AG20443 (cell line): Measurements from ENCODE around the gene MDM4.

Experiments used
- DNase-seq: peaks from one replicate; pipeline ENCODE4 v3.0.0; 2012; ENCODE audit warnings: low spot score, mixed read lengths

MDM4 gene

GRCh38 chr1:204493145-204493983 lies 22.8 kb upstream of the MDM4 start:
- DNase-seq: peak; percentile 83

- DNase-seq: no peak
These were observed 22.3 kb upstream of the MDM4 start for GRCh38 chr1:204493984-204494280.

GRCh38 chr1:204494281-204495077 lies 21.7 kb upstream of the MDM4 start, which contains the start of gene PIK3C2B:
Gene PIK3C2B, minus strand, starts transcription at chr1:204494805. Its CDS starts 25,003 bp downstream, at chr1:204469802.
- DNase-seq: peak; percentile 94

- DNase-seq: no peak
These were observed 21.0 kb upstream of the MDM4 start for GRCh38 chr1:204495078-204495753.

- DNase-seq: no peak
These were observed 20.4 kb upstream of the MDM4 start for GRCh38 chr1:204495777-204496176.

- DNase-seq: no peak
These were observed 17.2 kb upstream of the MDM4 start for GRCh38 chr1:204498981-204499380.

GRCh38 chr1:204499511-204500468 lies 16.4 kb upstream of the MDM4 start:
- no peak for DNase-seq

GRCh38 chr1:204502241-204502640 lies 14.0 kb upstream of the MDM4 start:
- no peak for DNase-seq

GRCh38 chr1:204503122-204503912 lies 12.9 kb upstream of the MDM4 start:
- peak; percentile 40 for DNase-seq

- no peak for DNase-seq
These were observed 12.2 kb upstream of the MDM4 start for GRCh38 chr1:204503913-204504519.

- DNase-seq: no peak
These were observed 10.5 kb upstream of the MDM4 start for GRCh38 chr1:204505674-204506200.

GRCh38 chr1:204506201-204506968 lies 9.8 kb upstream of the MDM4 start:
- DNase-seq: peak; percentile 59

GRCh38 chr1:204506969-204507316 lies 9.3 kb upstream of the MDM4 start:
- peak; percentile 62 for DNase-seq

GRCh38 chr1:204507317-204508105 lies 8.7 kb upstream of the MDM4 start:
- DNase-seq: peak; percentile 42

- no peak for DNase-seq
These were observed 7.0 kb upstream of the MDM4 start for GRCh38 chr1:204509186-204509635.

GRCh38 chr1:204511366-204511765 lies 4.8 kb upstream of the MDM4 start:
- no peak for DNase-seq

- DNase-seq: no peak
These were observed 3.0 kb upstream of the MDM4 start for GRCh38 chr1:204513117-204513716.

GRCh38 chr1:204514828-204515227 lies 1.4 kb upstream of the MDM4 start:
- no peak for DNase-seq
